ENCODE measurements around the gene GALNT7.
"Not testable (repeated sequence)": the region's sequence is repeated elsewhere in the genome, so short reads cannot be mapped to it uniquely, and the experiment has no call there.

Gene GALNT7

GRCh38 chr4:173168396-173169177, at the start of gene GALNT7:
GALNT7 (plus strand) TSS chr4:173168811; CDS start chr4:173168836, 25 bp downstream.
- peak; percentile 5 for DNase-seq

- DNase-seq: not testable (repeated sequence)
These were observed 49.8 kb upstream of the GALNT7 start for GRCh38 chr4:173118819-173119218.

GRCh38 chr4:173119818-173120217, 48.8 kb upstream of the GALNT7 start:
- DNase-seq: no peak

GRCh38 chr4:173121076-173121561, 47.5 kb upstream of the GALNT7 start:
- DNase-seq: no peak

GRCh38 chr4:173124209-173124865, 44.3 kb upstream of the GALNT7 start:
- DNase-seq: no peak

GRCh38 chr4:173125216-173125812, 43.3 kb upstream of the GALNT7 start:
- no peak for DNase-seq

- no peak for DNase-seq
These were observed 40.3 kb upstream of the GALNT7 start for GRCh38 chr4:173128199-173128890.

- DNase-seq: no peak
These were observed 37.9 kb upstream of the GALNT7 start for GRCh38 chr4:173130687-173131086.

GRCh38 chr4:173134426-173134825, 34.2 kb upstream of the GALNT7 start:
- no peak for DNase-seq

- no peak for DNase-seq
These were observed 33.3 kb upstream of the GALNT7 start for GRCh38 chr4:173135241-173135847.

- DNase-seq: no peak
These were observed 30.0 kb upstream of the GALNT7 start for GRCh38 chr4:173138624-173139023.

- DNase-seq: no peak
These were observed 29.1 kb upstream of the GALNT7 start for GRCh38 chr4:173139561-173139960.

- no peak for DNase-seq
These were observed 23.5 kb upstream of the GALNT7 start for GRCh38 chr4:173145131-173145530.

- no peak for DNase-seq
These were observed 22.2 kb upstream of the GALNT7 start for GRCh38 chr4:173146456-173146855.

GRCh38 chr4:173151496-173151895, 17.1 kb upstream of the GALNT7 start:
- no peak for DNase-seq

GRCh38 chr4:173152104-173152503, 16.5 kb upstream of the GALNT7 start:
- DNase-seq: no peak

GRCh38 chr4:173153445-173153844, 15.2 kb upstream of the GALNT7 start:
- no peak for DNase-seq

GRCh38 chr4:173159791-173160190, 8.8 kb upstream of the GALNT7 start:
- no peak for DNase-seq

- DNase-seq: no peak
These were observed 7.7 kb upstream of the GALNT7 start for GRCh38 chr4:173160871-173161270.

GRCh38 chr4:173161311-173161710, 7.3 kb upstream of the GALNT7 start:
- no peak for DNase-seq

- DNase-seq: no peak
These were observed 2.9 kb upstream of the GALNT7 start for GRCh38 chr4:173165706-173166105.

- DNase-seq: no peak
These were observed 2.1 kb upstream of the GALNT7 start for GRCh38 chr4:173166491-173166890.

Data from SIG-M5 (cell line).